ENCODE measurements around the gene DOCK4.

The DOCK4 gene

DNA sequence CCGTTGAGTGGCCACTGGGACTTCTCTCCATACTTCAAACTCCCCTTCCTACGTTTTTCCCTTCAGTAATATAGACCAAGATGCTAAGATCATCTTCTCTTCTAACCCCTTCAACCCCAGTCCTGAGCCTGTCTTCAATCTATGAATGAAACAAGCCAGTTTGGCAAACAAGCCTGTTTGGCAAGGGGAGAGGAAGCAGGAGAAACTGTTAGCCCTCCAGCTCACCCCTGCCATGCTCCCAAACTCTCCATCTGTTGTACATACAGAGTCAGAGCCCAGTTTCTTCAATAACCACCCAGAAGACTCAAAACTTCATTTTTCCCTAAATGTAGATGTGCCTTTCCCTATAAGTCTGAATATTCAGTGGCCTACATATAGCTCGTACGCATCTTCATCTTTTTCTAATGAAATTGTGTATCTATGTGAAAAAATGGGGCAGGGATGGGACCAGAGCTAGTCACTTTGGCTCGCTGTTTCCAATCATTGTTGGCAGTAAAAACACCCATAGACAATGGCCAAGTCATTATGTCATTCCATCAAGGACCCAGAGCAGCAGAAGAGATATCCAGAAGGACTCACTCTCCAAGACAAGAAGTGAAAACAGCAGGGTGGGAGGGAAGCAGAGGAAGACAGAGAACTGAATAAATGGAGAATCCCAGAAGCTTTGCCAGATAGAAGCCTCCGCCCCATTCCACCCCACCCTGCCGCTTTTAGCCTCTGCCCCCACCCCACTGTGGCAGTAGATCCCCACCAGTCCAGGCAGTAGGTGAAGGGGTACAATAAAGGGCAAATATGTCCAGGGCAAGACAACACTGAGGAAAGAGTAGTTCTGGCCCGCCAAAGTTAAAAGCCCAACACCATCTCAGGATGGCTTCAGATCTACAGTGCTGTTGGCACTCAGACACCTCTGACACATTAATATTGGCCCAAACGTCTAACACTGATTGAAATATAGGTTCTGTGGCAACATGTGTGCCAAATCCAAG, 87.3 kb downstream of the DOCK4 start:
- no peak overlapping the region for H3K18ac ChIP-seq (ENCODE audit: low read depth in 1 of 2, low read length in 2 of 2)
- H3K36me3 ChIP-seq (ENCODE audit: control insufficient read depth in 1 of 2, insufficient read depth in 2 of 2, low read depth in 1 of 2, low read length in 2 of 2), result no peaks in the 10 kb centered on the region
- no peak overlapping the region for H3K4ac ChIP-seq (ENCODE audit: low read depth in 1 of 2, low read length in 2 of 2)
- no peak for DNase-seq
- no peak overlapping the region for H3K4me2 ChIP-seq (ENCODE audit: low read length, poor library complexity, severe bottlenecking)
- H3K23ac ChIP-seq (ENCODE audit: low read length in 2 of 2), result no peak overlapping the region
- no peaks in the 10 kb centered on the region for H3K9me3 ChIP-seq (ENCODE audit: control insufficient read depth, low read length)
- no peak overlapping the region for H3K9ac ChIP-seq (ENCODE audit: low read length)
- no peak overlapping the region for H2BK12ac ChIP-seq (ENCODE audit: low read length in 2 of 2)
- 98% methylated on average over 6 of the region's 9 CpGs for WGBS
- H3K27ac ChIP-seq (ENCODE audit: low read length, poor library complexity, severe bottlenecking), result no peak overlapping the region
- H3K4me3 ChIP-seq (ENCODE audit: insufficient read depth in 1 of 2, low read depth in 1 of 2, low read length in 2 of 2), result no peak overlapping the region
- H2BK120ac ChIP-seq (ENCODE audit: low read depth, low read length), result no peak overlapping the region
- no peak overlapping the region for H2AFZ ChIP-seq (ENCODE audit: low read depth, low read length)
- H3K4me1 ChIP-seq (ENCODE audit: control insufficient read depth, insufficient read depth, low read depth, low read length), result no peaks in the 10 kb centered on the region
- peaks cover 25% of the 10 kb centered on the region for H3K79me1 ChIP-seq (replicated peaks; ENCODE audit: low read length, poor library complexity, severe bottlenecking)
- H4K8ac ChIP-seq (ENCODE audit: low read length), result no peak overlapping the region
- no peak overlapping the region for H2BK15ac ChIP-seq (ENCODE audit: low read depth, poor library complexity, severe bottlenecking)
- no peaks in the 10 kb centered on the region for H3K27me3 ChIP-seq (ENCODE audit: control insufficient read depth in 1 of 2, insufficient read depth in 1 of 2, low read length in 2 of 2)
- no peak overlapping the region for H2AK5ac ChIP-seq (ENCODE audit: low read length, severe bottlenecking)
- H3K14ac ChIP-seq (ENCODE audit: low read length in 2 of 2), result no peak overlapping the region
- H2BK5ac ChIP-seq (ENCODE audit: low read depth, low read length, poor library complexity, severe bottlenecking), result no peak overlapping the region
- no peak overlapping the region for H4K91ac ChIP-seq (ENCODE audit: low read length)

DNA sequence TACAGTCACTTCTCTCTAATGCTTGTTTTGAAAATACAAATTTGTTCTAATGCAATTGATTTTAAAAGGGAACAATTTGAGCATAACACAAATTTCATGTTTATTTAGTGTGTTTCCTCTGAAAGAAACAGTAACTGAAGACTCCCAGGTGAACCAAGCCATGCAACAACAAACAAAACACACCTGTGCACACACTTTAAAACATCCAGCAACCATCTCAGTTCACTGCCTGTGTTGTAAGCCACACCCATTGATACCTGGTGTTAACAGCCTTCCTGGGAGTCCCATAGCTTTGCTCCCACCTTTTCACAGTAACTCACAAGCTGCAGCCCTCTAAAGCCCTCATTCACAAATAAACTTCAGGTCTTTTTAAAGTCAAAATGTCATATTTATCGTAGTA, 89.3 kb downstream of the DOCK4 start:
- no peak overlapping the region for H2BK120ac ChIP-seq (ENCODE audit: low read depth, low read length)
- H2BK12ac ChIP-seq (ENCODE audit: low read length in 2 of 2), result no peak overlapping the region
- H3K9me3 ChIP-seq (ENCODE audit: control insufficient read depth, low read length), result no peaks in the 10 kb centered on the region
- H4K8ac ChIP-seq (ENCODE audit: low read length), result no peak overlapping the region
- no peak overlapping the region for H2AFZ ChIP-seq (ENCODE audit: low read depth, low read length)
- H3K79me1 ChIP-seq (replicated peaks; ENCODE audit: low read length, poor library complexity, severe bottlenecking), result peaks cover 29% of the 10 kb centered on the region
- no peak overlapping the region for H2AK5ac ChIP-seq (ENCODE audit: low read length, severe bottlenecking)
- H3K4me2 ChIP-seq (ENCODE audit: low read length, poor library complexity, severe bottlenecking), result no peak overlapping the region
- no peaks in the 10 kb centered on the region for H3K4me1 ChIP-seq (ENCODE audit: control insufficient read depth, insufficient read depth, low read depth, low read length)
- no peak overlapping the region for H3K27ac ChIP-seq (ENCODE audit: low read length, poor library complexity, severe bottlenecking)
- no peak overlapping the region for H3K9ac ChIP-seq (ENCODE audit: low read length)
- no peak overlapping the region for H2BK5ac ChIP-seq (ENCODE audit: low read depth, low read length, poor library complexity, severe bottlenecking)
- no peak overlapping the region for H3K18ac ChIP-seq (ENCODE audit: low read depth in 1 of 2, low read length in 2 of 2)
- no peak overlapping the region for H3K14ac ChIP-seq (ENCODE audit: low read length in 2 of 2)
- no peak overlapping the region for H3K4me3 ChIP-seq (ENCODE audit: insufficient read depth in 1 of 2, low read depth in 1 of 2, low read length in 2 of 2)
- H3K27me3 ChIP-seq (ENCODE audit: control insufficient read depth in 1 of 2, insufficient read depth in 1 of 2, low read length in 2 of 2), result no peaks in the 10 kb centered on the region
- DNase-seq, result no peak
- H3K36me3 ChIP-seq (ENCODE audit: control insufficient read depth in 1 of 2, insufficient read depth in 2 of 2, low read depth in 1 of 2, low read length in 2 of 2), result peaks cover 0 to 2% of the 10 kb centered on the region in 2 experiments
- no peak overlapping the region for H2BK15ac ChIP-seq (ENCODE audit: low read depth, poor library complexity, severe bottlenecking)
- WGBS, result 100% methylated on average over 1 of the region's 1 CpG
- H4K91ac ChIP-seq (ENCODE audit: low read length), result no peak overlapping the region
- no peak overlapping the region for H3K23ac ChIP-seq (ENCODE audit: low read length in 2 of 2)
- H3K4ac ChIP-seq (ENCODE audit: low read depth in 1 of 2, low read length in 2 of 2), result no peak overlapping the region

DNA sequence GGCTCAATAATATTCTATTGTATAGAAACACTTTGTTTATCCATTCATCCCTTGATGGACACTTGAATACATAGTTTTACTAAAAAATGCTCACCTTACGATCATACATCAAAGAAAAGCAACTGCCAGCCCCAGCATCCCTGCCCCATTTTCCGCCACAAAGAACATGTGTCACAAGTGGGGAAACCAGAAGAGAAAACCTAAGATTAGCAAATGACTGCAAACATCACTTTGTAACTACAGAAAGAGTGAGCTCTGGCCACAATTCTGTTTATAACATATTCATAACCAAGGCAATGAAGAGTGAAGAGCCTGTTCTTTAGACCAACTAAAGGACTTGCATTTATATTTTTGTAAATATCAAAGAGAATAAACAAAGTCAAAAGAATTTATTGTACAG, 89.8 kb downstream of the DOCK4 start:
- Histone ChIP-seq H3K4me2 (ENCODE audit: low read length, poor library complexity, severe bottlenecking) (no peak overlapping the region), H3K14ac (ENCODE audit: low read length in 2 of 2) (no peak overlapping the region), H2BK15ac (ENCODE audit: low read depth, poor library complexity, severe bottlenecking) (no peak overlapping the region), H3K36me3 (ENCODE audit: control insufficient read depth in 1 of 2, insufficient read depth in 2 of 2, low read depth in 1 of 2, low read length in 2 of 2) (peaks cover 0 to 3% of the 10 kb centered on the region in 2 experiments), H2AK5ac (ENCODE audit: low read length, severe bottlenecking) (no peak overlapping the region), H3K27me3 (ENCODE audit: control insufficient read depth in 1 of 2, insufficient read depth in 1 of 2, low read length in 2 of 2) (no peaks in the 10 kb centered on the region), H2BK120ac (ENCODE audit: low read depth, low read length) (no peak overlapping the region), H3K23ac (ENCODE audit: low read length in 2 of 2) (no peak overlapping the region), H3K4me3 (ENCODE audit: insufficient read depth in 1 of 2, low read depth in 1 of 2, low read length in 2 of 2) (no peak overlapping the region), H3K9ac (ENCODE audit: low read length) (no peak overlapping the region), H3K18ac (ENCODE audit: low read depth in 1 of 2, low read length in 2 of 2) (no peak overlapping the region), H4K91ac (ENCODE audit: low read length) (no peak overlapping the region), H3K79me1 (replicated peaks; ENCODE audit: low read length, poor library complexity, severe bottlenecking) (peaks cover 33% of the 10 kb centered on the region), H2BK12ac (ENCODE audit: low read length in 2 of 2) (no peak overlapping the region), H2BK5ac (ENCODE audit: low read depth, low read length, poor library complexity, severe bottlenecking) (no peak overlapping the region), H4K8ac (ENCODE audit: low read length) (no peak overlapping the region), H2AFZ (ENCODE audit: low read depth, low read length) (no peak overlapping the region), H3K27ac (ENCODE audit: low read length, poor library complexity, severe bottlenecking) (no peak overlapping the region), H3K9me3 (ENCODE audit: control insufficient read depth, low read length) (no peaks in the 10 kb centered on the region), H3K4ac (ENCODE audit: low read depth in 1 of 2, low read length in 2 of 2) (no peak overlapping the region), H3K4me1 (ENCODE audit: control insufficient read depth, insufficient read depth, low read depth, low read length) (no peaks in the 10 kb centered on the region)
- 85% methylated on average over 2 of the region's 2 CpGs for WGBS
- no peak for DNase-seq

- Histone ChIP-seq H3K36me3 (ENCODE audit: control insufficient read depth in 1 of 2, insufficient read depth in 2 of 2, low read depth in 1 of 2, low read length in 2 of 2) (peaks cover 0 to 4% of the 10 kb centered on the region in 2 experiments), H3K79me1 (replicated peaks; ENCODE audit: low read length, poor library complexity, severe bottlenecking) (peaks cover 36% of the 10 kb centered on the region), H3K27ac (ENCODE audit: low read length, poor library complexity, severe bottlenecking) (no peak overlapping the region), H2AFZ (ENCODE audit: low read depth, low read length) (no peak overlapping the region), H2BK15ac (ENCODE audit: low read depth, poor library complexity, severe bottlenecking) (no peak overlapping the region), H2BK5ac (ENCODE audit: low read depth, low read length, poor library complexity, severe bottlenecking) (no peak overlapping the region), H2AK5ac (ENCODE audit: low read length, severe bottlenecking) (no peak overlapping the region), H4K91ac (ENCODE audit: low read length) (no peak overlapping the region), H3K23ac (ENCODE audit: low read length in 2 of 2) (no peak overlapping the region), H2BK120ac (ENCODE audit: low read depth, low read length) (no peak overlapping the region), H2BK12ac (ENCODE audit: low read length in 2 of 2) (no peak overlapping the region), H3K4me2 (ENCODE audit: low read length, poor library complexity, severe bottlenecking) (no peak overlapping the region), H3K9me3 (ENCODE audit: control insufficient read depth, low read length) (no peaks in the 10 kb centered on the region), H4K8ac (ENCODE audit: low read length) (no peak overlapping the region), H3K4me1 (ENCODE audit: control insufficient read depth, insufficient read depth, low read depth, low read length) (no peaks in the 10 kb centered on the region), H3K4ac (ENCODE audit: low read depth in 1 of 2, low read length in 2 of 2) (no peak overlapping the region), H3K18ac (ENCODE audit: low read depth in 1 of 2, low read length in 2 of 2) (no peak overlapping the region), H3K27me3 (ENCODE audit: control insufficient read depth in 1 of 2, insufficient read depth in 1 of 2, low read length in 2 of 2) (no peaks in the 10 kb centered on the region), H3K14ac (ENCODE audit: low read length in 2 of 2) (no peak overlapping the region), H3K9ac (ENCODE audit: low read length) (no peak overlapping the region), H3K4me3 (ENCODE audit: insufficient read depth in 1 of 2, low read depth in 1 of 2, low read length in 2 of 2) (no peak overlapping the region)
- WGBS, result 100% methylated on average over 1 of the region's 1 CpG
- DNase-seq, result no peak
Measured at GRCh38 chr7:112115880-112116279, 90.3 kb downstream of the DOCK4 start.
